ENCODE measurements around the gene LUZP2. TPM values are rescaled to one million over a fixed set of nuclear protein-coding genes. Genes with fewer than 3 reads are reported as not detected.

The LUZP2 gene
- total and polyA plus RNA-seq, 2 of the 8 experiments (the other 6 are each of a cell fraction or from before 2014, with no cell fraction given): 0.79 to 1.5 TPM

DNA sequence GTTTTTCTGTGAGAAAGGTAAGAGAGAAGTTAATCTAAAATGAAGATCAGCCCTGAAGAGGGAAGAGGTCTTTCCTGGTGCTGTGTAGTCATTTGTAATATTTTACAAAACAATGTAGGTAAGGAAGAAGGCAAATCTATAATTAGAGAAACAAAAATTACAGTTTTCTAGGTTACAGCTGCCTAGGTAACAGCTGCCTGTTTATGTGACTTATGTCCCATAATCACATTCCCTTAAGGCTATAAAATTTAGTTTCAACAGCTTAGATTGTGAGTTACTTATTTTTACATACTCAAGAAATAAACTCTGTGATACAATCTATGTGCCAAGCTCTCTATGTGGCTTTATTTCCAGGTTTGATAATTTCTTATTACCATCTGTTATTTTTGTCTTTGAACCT is 19.8 kb downstream of the LUZP2 start:
- H2BK20ac ChIP-seq (ENCODE audit: low read length): no peak overlapping the region
- H3K56ac ChIP-seq (replicated peaks; ENCODE audit: insufficient read length, low read depth, low read length): no peak overlapping the region
- no peaks in the 10 kb centered on the region for H3K27me3 ChIP-seq (replicated peaks in 1 of 4; ENCODE audit: control insufficient read depth in 3 of 4, extremely low read depth in 1 of 4, insufficient read depth in 3 of 4, low read length in 3 of 4)
- H3K18ac ChIP-seq (ENCODE audit: extremely low read depth, low read length): no peak overlapping the region
- H3K23ac ChIP-seq (ENCODE audit: insufficient read length): no peak overlapping the region
- no peaks in the 10 kb centered on the region; a peak in 1 of 4 replicates for H3K79me2 ChIP-seq (ENCODE audit: control insufficient read depth in 1 of 2, insufficient read depth in 2 of 2, low read length in 2 of 2)
- no peaks in the 10 kb centered on the region for H4K20me1 ChIP-seq (replicated peaks in 1 of 2; ENCODE audit: control insufficient read depth in 1 of 2, insufficient read depth in 2 of 2, low read length in 2 of 2)
- DNase-seq (ENCODE audit: low read depth in 1 of 2, low spot score in 2 of 2): no peak
- no peak overlapping the region for H3K4ac ChIP-seq (replicated peaks; ENCODE audit: insufficient read length, low read depth, low read length)
- H4K91ac ChIP-seq (replicated peaks; ENCODE audit: insufficient read length, low read length): no peak overlapping the region
- H3K4me3 ChIP-seq (ENCODE audit: extremely low read depth in 1 of 4, insufficient read depth in 2 of 4, low read depth in 3 of 4, low read length in 4 of 4): no peak overlapping the region
- TF ChIP-seq TBP (IDR thresholded peaks at IDR 0.05; ENCODE audit: low read depth, low read length): no peak
- no peak for TF ChIP-seq KDM1A (IDR thresholded peaks at IDR 0.05; ENCODE audit: borderline replicate concordance, low read length)
- no peak for TF ChIP-seq SRF (IDR thresholded peaks at IDR 0.05; ENCODE audit: low read depth, low read length)
- no peak for TF ChIP-seq TAF7 (optimal IDR thresholded peaks at IDR 0.05; ENCODE audit: borderline replicate concordance, low read depth, low read length)
- TF ChIP-seq GABPA (IDR thresholded peaks at IDR 0.05; ENCODE audit: borderline replicate concordance, insufficient read depth, low read length): no peak
- TF ChIP-seq RFX5 (IDR thresholded peaks at IDR 0.05; ENCODE audit: borderline replicate concordance, low read depth, low read length): no peak
- TF ChIP-seq SP2 (IDR thresholded peaks at IDR 0.05; ENCODE audit: low read length): no peak
- TF ChIP-seq BCL11A (IDR thresholded peaks at IDR 0.05; ENCODE audit: low read depth in 2 of 2, low read length in 2 of 2): no peak
- TF ChIP-seq SUZ12 (IDR thresholded peaks at IDR 0.05; ENCODE audit: low read length): no peak
- TF ChIP-seq EZH2 (IDR thresholded peaks at IDR 0.05; ENCODE audit: low read depth, low read length, severe bottlenecking): no peak
- TF ChIP-seq TAF1 (IDR thresholded peaks at IDR 0.05; ENCODE audit: low read depth, low read length): no peak
- TF ChIP-seq, protein P1, sequence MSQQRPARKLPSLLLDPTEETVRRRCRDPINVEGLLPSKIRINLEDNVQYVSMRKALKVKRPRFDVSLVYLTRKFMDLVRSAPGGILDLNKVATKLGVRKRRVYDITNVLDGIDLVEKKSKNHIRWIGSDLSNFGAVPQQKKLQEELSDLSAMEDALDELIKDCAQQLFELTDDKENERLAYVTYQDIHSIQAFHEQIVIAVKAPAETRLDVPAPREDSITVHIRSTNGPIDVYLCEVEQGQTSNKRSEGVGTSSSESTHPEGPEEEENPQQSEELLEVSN (IDR thresholded peaks at IDR 0.05): no peak
- no peak for TF ChIP-seq SIX5 (IDR thresholded peaks at IDR 0.05; ENCODE audit: low read depth, low read length)
- TF ChIP-seq PHF8 (conservative IDR thresholded peaks at IDR 0.05; ENCODE audit: low read depth, low read length): no peak
- H3K36me3 ChIP-seq (ENCODE audit: control insufficient read depth in 2 of 4, insufficient read depth in 4 of 4, low read length in 3 of 4): no peaks in the 10 kb centered on the region
- H2BK12ac ChIP-seq (ENCODE audit: low read depth, low read length): no peak overlapping the region
- no peak overlapping the region for H3K9ac ChIP-seq (replicated peaks in 1 of 4; ENCODE audit: extremely low read depth in 1 of 4, low read depth in 3 of 4, low read length in 3 of 4)
- no peaks in the 10 kb centered on the region for H3K23me2 ChIP-seq (ENCODE audit: low read depth, low read length)
- peaks cover 0 to 3% (median 1%) of the 10 kb centered on the region in 4 experiments; a peak in 2 of 7 replicates for H3K4me1 ChIP-seq (replicated peaks in 1 of 4; ENCODE audit: control insufficient read depth in 3 of 4, insufficient read depth in 4 of 4, low read length in 3 of 4)
- H2BK120ac ChIP-seq (replicated peaks; ENCODE audit: low read depth, low read length): no peak overlapping the region
- H2BK15ac ChIP-seq (ENCODE audit: low read length): no peak overlapping the region
- H2AFZ ChIP-seq (ENCODE audit: low read length): no peak overlapping the region
- H2BK5ac ChIP-seq (ENCODE audit: low read depth, low read length): no peak overlapping the region
- H4K5ac ChIP-seq (ENCODE audit: insufficient read length, low read depth, low read length): no peak overlapping the region
- H3K4me2 ChIP-seq (ENCODE audit: insufficient read depth in 1 of 2, low read depth in 2 of 2, low read length in 2 of 2): no peak overlapping the region
- no peak for FAIRE-seq
- H3K14ac ChIP-seq (ENCODE audit: insufficient read length): no peak overlapping the region
- POLR2A ChIA-PET (ENCODE audit: partially characterized antibody): no interaction called here
- H2AK5ac ChIP-seq (ENCODE audit: low read depth, low read length): no peak overlapping the region
- no peaks in the 10 kb centered on the region for H3K79me1 ChIP-seq (ENCODE audit: low read depth, low read length)
- H3K9me3 ChIP-seq (ENCODE audit: insufficient read depth in 2 of 2, low read depth in 1 of 2, low read length in 1 of 2): no peaks in the 10 kb centered on the region
- CTCF ChIA-PET (ENCODE audit: partially characterized antibody): interaction anchor here (1.7 kb wide), 1 partner anchor 149 kb away, joined by 5 read pairs; no protein-coding TSS in a partner anchor
- no peak overlapping the region for H3K27ac ChIP-seq (ENCODE audit: low read depth, low read length)
- no peak overlapping the region for H4K8ac ChIP-seq (ENCODE audit: extremely low read depth, insufficient read depth, low read length)

Data from H1 (cell line).